HG02938 (cell line): ENCODE results near the gene ELANE.
"Not testable (repeated sequence)": the region's sequence is repeated elsewhere in the genome, so short reads cannot be mapped to it uniquely, and the experiment has no call there.

ENCODE experiments used
- ATAC-seq: cut with Tn5 transposase; IDR thresholded peaks from one replicate; pipeline ENCODE4 v1.9.1; 2021; ENCODE audit warnings: mild to moderate bottlenecking, moderate library complexity; ENCODE audit not compliant: unreplicated experiment

ELANE gene

GRCh38 chr19:813219-814151 lies 38.6 kb upstream of the ELANE start:
- no peak for ATAC-seq

GRCh38 chr19:814152-815078 lies 37.7 kb upstream of the ELANE start:
- no peak for ATAC-seq

GRCh38 chr19:815079-815774 lies 36.9 kb upstream of the ELANE start:
- ATAC-seq, result no peak

- no peak for ATAC-seq
Measured at GRCh38 chr19:815775-816499, 36.2 kb upstream of the ELANE start.

- no peak for ATAC-seq
Measured at GRCh38 chr19:816500-816857, 35.6 kb upstream of the ELANE start.

GRCh38 chr19:820212-820611 lies 31.9 kb upstream of the ELANE start:
- ATAC-seq, result not testable (repeated sequence)

- no peak for ATAC-seq
Measured at GRCh38 chr19:821231-821824, 30.8 kb upstream of the ELANE start.

GRCh38 chr19:821825-822503 lies 30.1 kb upstream of the ELANE start, which contains the start of gene PLPPR3:
Gene PLPPR3, minus strand, starts transcription at chr19:821955. Its CDS starts 396 bp downstream, at chr19:821559.
- no peak for ATAC-seq

GRCh38 chr19:823565-824121 lies 28.5 kb upstream of the ELANE start:
- ATAC-seq, result no peak

GRCh38 chr19:824885-825284 lies 27.2 kb upstream of the ELANE start:
- no peak for ATAC-seq

GRCh38 chr19:825897-826644 lies 26.0 kb upstream of the ELANE start:
- ATAC-seq, result no peak

GRCh38 chr19:827314-827709 lies 24.8 kb upstream of the ELANE start:
- no peak for ATAC-seq

- no peak for ATAC-seq
Measured at GRCh38 chr19:827710-828321, 24.3 kb upstream of the ELANE start, which contains the start of gene AZU1. Gene AZU1, plus strand, starts transcription at chr19:827837. Its CDS starts 10 bp downstream, at chr19:827847.

- no peak for ATAC-seq
Measured at GRCh38 chr19:829129-829758, 22.9 kb upstream of the ELANE start.

GRCh38 chr19:831407-832369 lies 20.4 kb upstream of the ELANE start:
- ATAC-seq, result no peak

GRCh38 chr19:834216-834615 lies 17.9 kb upstream of the ELANE start:
- no peak for ATAC-seq
